Spleen (tissue), 7 donors: ENCODE measurements around the gene ROR1.

Experiments
- POLR2A ChIP-seq, 3 donors: fragments of 450-650 bp; IDR thresholded peaks; one replicate each; pipeline ENCODE4 v1.5.1; 2017; ENCODE audit warnings: antibody characterized with exemption in 3 of 3, mild to moderate bottlenecking in 1 of 3
- POLR2AphosphoS5 ChIP-seq, 3 donors: sonication (generic); formaldehyde crosslinking; IDR thresholded peaks; one replicate each; pipeline ENCODE4 v1.5.1; 2017; ENCODE audit warnings: antibody characterized with exemption in 3 of 3
- TF ChIP-seq, protein P1 (sequence below), 11 experiments: fragments of 200-600 bp in 7 of 11; fragments of 450-650 bp in 4 of 11; sonication (generic) in 4 of 11; IDR thresholded peaks in 8 of 11; conservative IDR thresholded peaks in 3 of 11; 1 replicate in 7 of 11; 2 replicates in 4 of 11; pipeline versions ENCODE4 v1.4.0 to v1.8.0; 2016 to 2021; ENCODE audit warnings: antibody characterized with exemption in 11 of 11, inconsistent platforms in 4 of 11, mild to moderate bottlenecking in 1 of 11
- donor health status: DM: no; HTN: no; CAD: no; lungs with moderate emphysema.
- donor health status: DM: no; HTN: no; CAD: no.
- donor health status: DM: no; HTN: no; CAD: no.

DNA sequence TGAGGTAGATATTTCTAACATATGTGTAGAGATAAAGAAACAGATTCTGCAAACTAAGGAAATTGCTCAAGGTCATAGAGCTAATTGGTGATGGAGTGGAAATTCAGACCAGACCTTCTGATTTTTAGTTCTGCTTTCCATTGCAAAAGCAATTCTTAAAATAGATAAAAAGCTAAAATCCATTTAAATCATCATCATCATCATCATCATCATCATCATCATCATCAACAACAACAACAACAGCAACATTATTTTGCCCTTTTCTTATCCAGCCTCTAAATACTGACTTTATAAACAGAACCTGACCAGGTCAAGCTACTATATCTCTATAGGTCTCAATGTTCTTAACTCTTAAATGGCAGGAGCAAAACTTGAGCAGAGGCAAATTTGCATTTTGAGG, 14.0 kb upstream of the ROR1 start:
- TF ChIP-seq, protein P1, sequence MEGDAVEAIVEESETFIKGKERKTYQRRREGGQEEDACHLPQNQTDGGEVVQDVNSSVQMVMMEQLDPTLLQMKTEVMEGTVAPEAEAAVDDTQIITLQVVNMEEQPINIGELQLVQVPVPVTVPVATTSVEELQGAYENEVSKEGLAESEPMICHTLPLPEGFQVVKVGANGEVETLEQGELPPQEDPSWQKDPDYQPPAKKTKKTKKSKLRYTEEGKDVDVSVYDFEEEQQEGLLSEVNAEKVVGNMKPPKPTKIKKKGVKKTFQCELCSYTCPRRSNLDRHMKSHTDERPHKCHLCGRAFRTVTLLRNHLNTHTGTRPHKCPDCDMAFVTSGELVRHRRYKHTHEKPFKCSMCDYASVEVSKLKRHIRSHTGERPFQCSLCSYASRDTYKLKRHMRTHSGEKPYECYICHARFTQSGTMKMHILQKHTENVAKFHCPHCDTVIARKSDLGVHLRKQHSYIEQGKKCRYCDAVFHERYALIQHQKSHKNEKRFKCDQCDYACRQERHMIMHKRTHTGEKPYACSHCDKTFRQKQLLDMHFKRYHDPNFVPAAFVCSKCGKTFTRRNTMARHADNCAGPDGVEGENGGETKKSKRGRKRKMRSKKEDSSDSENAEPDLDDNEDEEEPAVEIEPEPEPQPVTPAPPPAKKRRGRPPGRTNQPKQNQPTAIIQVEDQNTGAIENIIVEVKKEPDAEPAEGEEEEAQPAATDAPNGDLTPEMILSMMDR (IDR thresholded peaks at IDR 0.05 in 8 of 11, conservative IDR thresholded peaks at IDR 0.05 in 3 of 11): no peak
- TF ChIP-seq POLR2AphosphoS5 (IDR thresholded peaks at IDR 0.05) (no peak), POLR2A (IDR thresholded peaks at IDR 0.05) (no peak)
